ENCODE data around the gene MARK1.
A peak's percentile ranks its signal among the peaks of the same experiment; 100 is the strongest.

Gene MARK1

DNA sequence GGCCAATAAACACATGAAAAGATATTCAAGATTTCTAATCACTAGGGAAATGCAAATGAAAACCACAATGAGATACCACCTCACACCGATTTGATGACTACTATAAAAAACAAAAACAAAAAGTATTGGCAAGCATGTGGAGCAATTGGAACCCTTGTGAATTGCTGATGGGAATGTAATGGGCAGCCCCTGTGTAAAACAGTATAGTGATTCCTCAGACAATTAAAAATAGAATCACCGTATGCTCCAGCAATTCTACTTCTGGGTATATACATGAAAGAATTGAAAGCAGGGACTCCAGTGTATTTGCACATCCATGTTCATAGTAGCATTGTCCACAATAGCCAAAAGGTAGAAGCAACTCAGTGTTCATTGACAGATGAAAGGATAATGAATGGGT, 149.3 kb downstream of the MARK1 start (continued):
- no peak for TF ChIP-seq ZNF561 (tag by site-specific recombination; IDR thresholded peaks at IDR 0.05; ENCODE audit: borderline replicate concordance)
- TF ChIP-seq RBAK (tag by site-specific recombination; IDR thresholded peaks at IDR 0.05): no peak
- TF ChIP-seq, protein P1, sequence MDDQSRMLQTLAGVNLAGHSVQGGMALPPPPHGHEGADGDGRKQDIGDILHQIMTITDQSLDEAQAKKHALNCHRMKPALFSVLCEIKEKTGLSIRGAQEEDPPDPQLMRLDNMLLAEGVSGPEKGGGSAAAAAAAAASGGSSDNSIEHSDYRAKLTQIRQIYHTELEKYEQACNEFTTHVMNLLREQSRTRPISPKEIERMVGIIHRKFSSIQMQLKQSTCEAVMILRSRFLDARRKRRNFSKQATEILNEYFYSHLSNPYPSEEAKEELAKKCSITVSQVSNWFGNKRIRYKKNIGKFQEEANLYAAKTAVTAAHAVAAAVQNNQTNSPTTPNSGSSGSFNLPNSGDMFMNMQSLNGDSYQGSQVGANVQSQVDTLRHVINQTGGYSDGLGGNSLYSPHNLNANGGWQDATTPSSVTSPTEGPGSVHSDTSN (CRISPR knock-in tag; IDR thresholded peaks at IDR 0.05): no peak
- no peak for TF ChIP-seq ZNF549 (tag by site-specific recombination; IDR thresholded peaks at IDR 0.05)
- TF ChIP-seq ZNF132 (tag by site-specific recombination; IDR thresholded peaks at IDR 0.05; ENCODE audit: borderline replicate concordance): no peak
- TF ChIP-seq, protein P2, sequence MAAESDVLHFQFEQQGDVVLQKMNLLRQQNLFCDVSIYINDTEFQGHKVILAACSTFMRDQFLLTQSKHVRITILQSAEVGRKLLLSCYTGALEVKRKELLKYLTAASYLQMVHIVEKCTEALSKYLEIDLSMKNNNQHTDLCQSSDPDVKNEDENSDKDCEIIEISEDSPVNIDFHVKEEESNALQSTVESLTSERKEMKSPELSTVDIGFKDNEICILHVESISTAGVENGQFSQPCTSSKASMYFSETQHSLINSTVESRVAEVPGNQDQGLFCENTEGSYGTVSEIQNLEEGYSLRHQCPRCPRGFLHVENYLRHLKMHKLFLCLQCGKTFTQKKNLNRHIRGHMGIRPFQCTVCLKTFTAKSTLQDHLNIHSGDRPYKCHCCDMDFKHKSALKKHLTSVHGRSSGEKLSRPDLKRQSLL (tag by site-specific recombination; IDR thresholded peaks at IDR 0.05): no peak

DNA sequence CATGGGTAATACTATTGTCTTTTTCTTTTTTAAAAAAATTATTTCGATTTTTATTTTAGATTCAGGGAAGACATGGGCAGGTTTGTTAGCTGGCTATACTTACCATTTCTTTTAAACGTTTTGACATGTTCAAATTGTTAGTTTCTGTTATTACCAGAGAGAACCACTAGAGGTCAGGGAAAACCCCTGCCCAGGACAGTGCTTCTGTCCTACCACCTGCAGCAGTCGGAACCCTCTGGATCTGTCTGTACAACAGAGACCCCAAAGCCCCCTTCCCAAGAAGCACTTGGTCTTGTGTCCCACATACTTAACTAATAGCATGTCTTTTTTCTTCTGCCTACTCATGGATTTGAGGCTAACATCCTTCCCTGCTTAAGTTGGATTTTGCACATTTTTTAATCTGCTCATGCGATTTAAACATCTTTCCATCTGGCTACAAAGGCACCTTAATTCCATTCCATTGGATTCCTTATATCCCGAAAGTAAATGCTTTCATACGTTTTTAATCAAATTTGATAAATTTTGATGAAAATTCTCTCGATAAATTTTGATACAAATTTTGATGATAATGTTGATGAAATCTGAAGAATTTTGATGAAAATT, 152.2 kb downstream of the MARK1 start:
- H3K4me3 ChIP-seq (ENCODE audit: low read depth, low read length): no peak overlapping the region
- H3K9me3 ChIP-seq (ENCODE audit: control insufficient read depth, insufficient read depth, low read depth, low read length): no peaks in the 10 kb centered on the region
- H3K27ac ChIP-seq (ENCODE audit: extremely low read depth, low read depth, low read length): no peak overlapping the region
- TF ChIP-seq ZNF654 (tag by site-specific recombination; IDR thresholded peaks at IDR 0.05; ENCODE audit: low read depth): peak; percentile 43
- 0 out of 2 replicates have a peak, but pooled peaks have one; percentile 15 for TF ChIP-seq ZNF660 (tag by site-specific recombination; IDR thresholded peaks at IDR 0.05)
- TF ChIP-seq, protein P3, sequence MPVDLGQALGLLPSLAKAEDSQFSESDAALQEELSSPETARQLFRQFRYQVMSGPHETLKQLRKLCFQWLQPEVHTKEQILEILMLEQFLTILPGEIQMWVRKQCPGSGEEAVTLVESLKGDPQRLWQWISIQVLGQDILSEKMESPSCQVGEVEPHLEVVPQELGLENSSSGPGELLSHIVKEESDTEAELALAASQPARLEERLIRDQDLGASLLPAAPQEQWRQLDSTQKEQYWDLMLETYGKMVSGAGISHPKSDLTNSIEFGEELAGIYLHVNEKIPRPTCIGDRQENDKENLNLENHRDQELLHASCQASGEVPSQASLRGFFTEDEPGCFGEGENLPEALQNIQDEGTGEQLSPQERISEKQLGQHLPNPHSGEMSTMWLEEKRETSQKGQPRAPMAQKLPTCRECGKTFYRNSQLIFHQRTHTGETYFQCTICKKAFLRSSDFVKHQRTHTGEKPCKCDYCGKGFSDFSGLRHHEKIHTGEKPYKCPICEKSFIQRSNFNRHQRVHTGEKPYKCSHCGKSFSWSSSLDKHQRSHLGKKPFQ (tag by site-specific recombination; IDR thresholded peaks at IDR 0.05): no peak
- CTCF ChIA-PET: interaction anchor here (0.6 to 2.8 kb wide), 9 partner anchors 12 to 1122 kb away, joined by 3 to 21 read pairs (median 6); no protein-coding TSS in a partner anchor
- no peaks in the 10 kb centered on the region for H3K4me1 ChIP-seq (ENCODE audit: control insufficient read depth, insufficient read depth, low read length)
- POLR2A ChIA-PET: no interaction called here
- H3K36me3 ChIP-seq (ENCODE audit: control insufficient read depth in 2 of 2, insufficient read depth in 1 of 2, low read length in 2 of 2): no peaks in the 10 kb centered on the region

DNA sequence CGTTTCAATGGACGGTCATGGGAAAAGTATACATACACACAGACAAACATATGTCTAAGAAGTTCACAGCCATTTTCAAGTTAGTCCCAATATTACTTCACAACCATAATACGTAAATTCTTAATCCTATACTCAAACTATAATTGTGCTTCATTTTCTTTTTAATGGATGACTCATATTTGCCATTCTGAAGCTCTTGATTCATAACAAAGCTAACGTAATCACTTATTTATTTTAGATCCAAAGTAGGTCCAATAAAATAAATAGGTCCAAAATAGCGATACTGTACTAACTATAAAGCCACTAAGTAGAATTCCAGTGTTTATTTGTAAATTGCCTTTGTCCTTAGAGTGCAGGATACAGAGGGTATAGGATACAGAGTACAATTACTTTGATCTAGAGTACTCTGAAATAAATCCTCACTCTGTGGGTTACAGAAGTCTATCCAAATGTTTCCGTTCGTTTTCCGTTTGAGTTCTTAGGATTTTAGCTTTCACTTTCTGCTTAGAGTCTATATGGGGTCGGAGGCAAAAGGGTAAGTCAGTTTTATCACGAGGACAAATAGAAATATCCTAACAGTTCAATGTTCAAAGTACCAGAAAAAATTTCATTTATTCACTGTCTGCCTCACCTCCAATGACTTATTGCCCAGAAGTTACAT, 153.4 kb downstream of the MARK1 start:
- ChIA-PET POLR2A (no interaction called here), CTCF (interaction anchor here (0.6 to 2.8 kb wide), 5 partner anchors 37 to 757 kb away, joined by 3 to 12 read pairs (median 4); no protein-coding TSS in a partner anchor)

DNA sequence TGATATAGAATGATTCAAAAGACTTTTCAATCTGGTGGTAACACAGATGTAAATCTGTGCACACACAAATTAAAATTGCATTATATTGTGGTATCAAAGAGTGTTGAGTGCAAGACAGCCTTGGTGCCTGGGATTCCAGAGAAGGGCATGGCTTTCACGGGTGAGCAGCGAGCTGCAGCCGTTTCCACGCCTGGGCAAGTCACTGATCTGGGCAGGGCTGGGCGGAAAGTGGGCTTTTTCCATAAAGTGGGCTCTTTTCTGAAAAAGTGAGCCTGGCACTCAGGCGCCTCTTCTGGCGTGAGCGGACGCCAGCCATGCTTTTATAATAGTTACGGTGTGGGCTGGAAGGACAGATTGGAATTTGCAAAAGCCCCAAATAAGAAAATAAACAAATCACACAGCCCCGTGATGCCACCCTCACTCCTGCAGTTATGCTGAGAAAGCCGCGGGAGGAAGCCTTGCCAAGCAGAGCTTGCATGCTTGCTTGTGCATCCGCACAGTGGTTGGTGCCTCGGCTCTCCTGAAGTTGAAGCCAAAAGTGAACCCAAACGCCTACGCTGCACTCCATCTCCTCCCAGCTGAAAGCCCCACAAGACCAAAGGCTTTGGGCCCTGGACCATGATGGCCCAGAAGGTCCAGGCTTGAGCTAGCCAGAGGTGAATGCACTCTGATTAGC, 155.1 kb downstream of the MARK1 start:
- H3K9me3 ChIP-seq (ENCODE audit: control insufficient read depth, insufficient read depth, low read depth, low read length): no peaks in the 10 kb centered on the region
- CTCF ChIA-PET: interaction anchor here (0.7 to 0.9 kb wide), 2 partner anchors 50 to 62 kb away, joined by 3 to 4 read pairs; no protein-coding TSS in a partner anchor
- H3K4me1 ChIP-seq (ENCODE audit: control insufficient read depth, insufficient read depth, low read length): no peaks in the 10 kb centered on the region
- H3K36me3 ChIP-seq (ENCODE audit: control insufficient read depth in 2 of 2, insufficient read depth in 1 of 2, low read length in 2 of 2): no peaks in the 10 kb centered on the region
- POLR2A ChIA-PET: no interaction called here
- no peak overlapping the region for H3K4me3 ChIP-seq (ENCODE audit: low read depth, low read length)
- no peak overlapping the region for H3K27ac ChIP-seq (ENCODE audit: extremely low read depth, low read depth, low read length)
- TF ChIP-seq ZFP3 (tag by site-specific recombination; IDR thresholded peaks at IDR 0.05; ENCODE audit: low read depth): no peak
- TF ChIP-seq ZNF514 (tag by site-specific recombination; IDR thresholded peaks at IDR 0.05): no peak
- no peak for TF ChIP-seq ZNF302 (tag by site-specific recombination; IDR thresholded peaks at IDR 0.05; ENCODE audit: low read depth)
- no peak for TF ChIP-seq ZNF214 (tag by site-specific recombination; IDR thresholded peaks at IDR 0.05; ENCODE audit: borderline replicate concordance)
- no peak for TF ChIP-seq ZNF660 (tag by site-specific recombination; IDR thresholded peaks at IDR 0.05)
- TF ChIP-seq ZNF830 (tag by site-specific recombination; IDR thresholded peaks at IDR 0.05; ENCODE audit: low read depth): no peak
- no peak for TF ChIP-seq ZFP41 (tag by site-specific recombination; IDR thresholded peaks at IDR 0.05; ENCODE audit: borderline replicate concordance)
- TF ChIP-seq KLF16 (tag by site-specific recombination; IDR thresholded peaks at IDR 0.05): no peak
- TF ChIP-seq ZNF292 (tag by site-specific recombination; IDR thresholded peaks at IDR 0.05; ENCODE audit: borderline replicate concordance, low read depth): no peak
- no peak for TF ChIP-seq MYNN (tag by site-specific recombination; IDR thresholded peaks at IDR 0.05; ENCODE audit: borderline replicate concordance)
- no peak for TF ChIP-seq ZBTB48 (tag by site-specific recombination; IDR thresholded peaks at IDR 0.05)
- no peak for TF ChIP-seq ZBTB20 (tag by site-specific recombination; IDR thresholded peaks at IDR 0.05)
- no peak for TF ChIP-seq ZNF140 (tag by site-specific recombination; IDR thresholded peaks at IDR 0.05)
- TF ChIP-seq ZNF266 (tag by site-specific recombination; IDR thresholded peaks at IDR 0.05; ENCODE audit: low read depth): no peak
- no peak for TF ChIP-seq ZNF394 (tag by site-specific recombination; IDR thresholded peaks at IDR 0.05; ENCODE audit: borderline replicate concordance)

More for the DNA sequence above, 153.4 kb downstream of the MARK1 start:
- TF ChIP-seq ZNF629 (tag by site-specific recombination; IDR thresholded peaks at IDR 0.05): no peak
- no peak for TF ChIP-seq ZNF169 (tag by site-specific recombination; IDR thresholded peaks at IDR 0.05)
- TF ChIP-seq ZNF37A (tag by site-specific recombination; IDR thresholded peaks at IDR 0.05): no peak
- H3K36me3 ChIP-seq (ENCODE audit: control insufficient read depth in 2 of 2, insufficient read depth in 1 of 2, low read length in 2 of 2): no peaks in the 10 kb centered on the region
- no peaks in the 10 kb centered on the region for H3K9me3 ChIP-seq (ENCODE audit: control insufficient read depth, insufficient read depth, low read depth, low read length)
- H3K4me3 ChIP-seq (ENCODE audit: low read depth, low read length): no peak overlapping the region
- H3K4me1 ChIP-seq (ENCODE audit: control insufficient read depth, insufficient read depth, low read length): no peaks in the 10 kb centered on the region
- no peak overlapping the region for H3K27ac ChIP-seq (ENCODE audit: extremely low read depth, low read depth, low read length)

Measured in HEK293 (cell line).